ENCODE measurements around the gene ZNF827. TPM values are rescaled to one million over a fixed set of nuclear protein-coding genes. Genes with fewer than 3 reads are reported as not detected.

ZNF827 gene
- total RNA-seq, 1 donor from 2014 or later, result 11.2 TPM

DNA sequence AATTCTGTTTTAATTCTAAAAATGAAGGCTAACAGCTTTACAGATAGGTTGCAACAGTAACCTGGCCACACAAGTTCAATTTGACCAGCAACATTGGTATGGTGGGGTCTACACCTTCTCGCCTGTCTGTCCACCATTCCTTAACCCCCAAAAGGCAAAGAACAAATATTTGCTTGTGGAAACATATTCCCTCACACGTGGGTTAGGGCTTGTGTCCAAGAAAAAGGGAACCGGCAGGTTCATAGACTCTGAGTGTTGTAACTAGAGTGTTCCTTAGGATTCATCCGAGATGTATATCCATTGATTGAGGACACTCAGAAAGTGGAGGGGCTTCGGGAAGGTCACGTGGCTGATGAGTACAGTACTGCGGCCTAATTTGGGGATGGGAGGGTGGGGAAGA lies 204.6 kb downstream of the ZNF827 start:
- no peaks in the 10 kb centered on the region for H3K36me3 ChIP-seq
- no peak overlapping the region for H3K4me3 ChIP-seq
- peaks cover 53% of the 10 kb centered on the region for H3K4me1 ChIP-seq
- no peaks in the 10 kb centered on the region for H3K9me3 ChIP-seq
- ATAC-seq (no peak), DNase-seq (no peak)
- TF ChIP-seq CTCF (IDR thresholded peaks at IDR 0.05), result no peak
- H3K27me3 ChIP-seq, result no peaks in the 10 kb centered on the region
- peak overlapping the region; percentile 92 for H3K27ac ChIP-seq
- intact Hi-C loops (cut with DNase I), result no loop called here

DNA sequence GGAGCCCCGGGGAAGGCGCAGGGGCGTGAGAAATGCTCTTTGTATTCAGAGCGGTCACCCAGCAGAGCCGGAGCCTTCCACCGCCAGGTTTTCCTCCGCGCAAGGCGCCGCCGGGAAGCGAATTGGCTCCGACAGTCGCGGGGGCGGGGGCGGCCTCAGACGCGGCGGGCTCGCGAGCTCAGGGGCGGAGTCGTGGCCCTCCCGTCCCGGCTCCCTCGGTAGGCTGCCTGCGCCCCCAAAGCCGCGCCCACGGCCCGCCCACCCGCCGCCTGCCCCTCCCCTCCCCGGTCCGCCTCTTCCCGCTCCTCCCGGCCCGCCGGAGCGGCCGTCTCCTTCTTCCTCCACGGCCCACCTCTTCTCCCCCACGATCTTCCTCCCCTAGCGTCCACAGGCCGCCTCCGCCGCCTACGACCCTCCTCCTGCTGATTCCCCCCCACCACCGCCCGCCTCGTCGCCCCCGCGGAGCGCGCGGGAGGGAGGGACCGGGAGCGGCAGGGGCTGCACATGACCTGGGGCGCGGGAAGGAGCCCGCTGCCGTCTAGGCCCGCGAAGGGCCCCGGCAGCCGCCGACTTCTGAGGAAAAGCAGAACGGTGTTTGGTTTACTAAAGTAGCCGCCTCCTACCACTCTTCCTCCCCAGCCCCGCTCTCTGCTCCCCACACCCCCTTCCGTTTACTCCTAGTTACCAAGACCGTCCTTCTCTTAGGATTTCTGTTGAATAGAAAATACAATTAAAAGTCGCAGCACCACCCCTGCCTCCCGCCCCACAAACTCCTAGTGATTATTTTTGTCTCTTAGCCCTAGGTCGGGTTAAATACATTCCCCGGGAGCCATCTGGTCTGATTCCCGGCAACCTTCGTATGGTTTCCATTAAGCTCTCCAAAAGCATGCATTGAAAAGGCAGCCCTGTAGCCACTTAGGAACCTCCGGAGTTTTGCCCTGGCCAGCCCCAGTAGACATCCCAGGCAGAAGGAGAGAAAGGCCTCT lies 205.4 kb downstream of the ZNF827 start:
- peaks cover 53% of the 10 kb centered on the region for H3K4me1 ChIP-seq
- peak; percentile 94 for ATAC-seq
- intact Hi-C loops (cut with DNase I), result no loop called here
- no peak for TF ChIP-seq CTCF (IDR thresholded peaks at IDR 0.05)
- H3K27ac ChIP-seq, result peak overlapping the region; percentile 92
- H3K27me3 ChIP-seq, result no peaks in the 10 kb centered on the region
- H3K4me3 ChIP-seq, result peak overlapping the region; percentile 60
- H3K36me3 ChIP-seq, result no peaks in the 10 kb centered on the region
- no peaks in the 10 kb centered on the region for H3K9me3 ChIP-seq
- DNase-seq, result peak; percentile 97

- no peak for TF ChIP-seq CTCF (IDR thresholded peaks at IDR 0.05)
- DNase-seq, result no peak
- ATAC-seq, result no peak
- peak overlapping the region; percentile 92 for H3K27ac ChIP-seq
- no peaks in the 10 kb centered on the region for H3K9me3 ChIP-seq
- H3K27me3 ChIP-seq, result no peaks in the 10 kb centered on the region
- no peaks in the 10 kb centered on the region for H3K36me3 ChIP-seq
- intact Hi-C loops (cut with DNase I), result no loop called here
- H3K4me3 ChIP-seq, result peak overlapping the region; percentile 60
- peaks cover 53% of the 10 kb centered on the region for H3K4me1 ChIP-seq
Observed at GRCh38 chr4:145732001-145732815, 206.4 kb downstream of the ZNF827 start.

DNA sequence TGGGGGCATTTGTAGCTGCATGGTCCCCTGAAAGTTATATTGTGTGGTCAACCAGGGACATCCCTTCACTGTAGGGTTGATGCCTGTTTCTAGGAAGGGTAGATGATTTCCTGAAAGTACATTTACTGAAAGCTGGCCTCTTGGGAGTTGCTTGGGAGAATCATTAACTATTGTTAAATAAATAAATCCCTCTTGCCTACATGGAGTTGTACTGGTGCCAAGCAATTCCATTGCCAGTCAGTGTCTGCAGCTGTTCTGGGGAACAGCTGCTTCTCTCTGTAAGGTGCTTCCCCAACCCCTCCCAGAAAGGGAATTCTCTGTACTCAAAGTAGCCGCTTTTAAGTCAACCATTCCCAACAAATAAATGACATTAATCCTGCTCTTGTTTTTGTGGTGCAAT lies 207.6 kb downstream of the ZNF827 start:
- no peak for ATAC-seq
- no peak for TF ChIP-seq CTCF (IDR thresholded peaks at IDR 0.05)
- Histone ChIP-seq H3K4me3 (no peak overlapping the region), H3K9me3 (no peaks in the 10 kb centered on the region), H3K27me3 (no peaks in the 10 kb centered on the region), H3K4me1 (peaks cover 44% of the 10 kb centered on the region), H3K36me3 (no peaks in the 10 kb centered on the region), H3K27ac (no peak overlapping the region)
- no peak for DNase-seq
- intact Hi-C loops (cut with DNase I), result no loop called here

DNA sequence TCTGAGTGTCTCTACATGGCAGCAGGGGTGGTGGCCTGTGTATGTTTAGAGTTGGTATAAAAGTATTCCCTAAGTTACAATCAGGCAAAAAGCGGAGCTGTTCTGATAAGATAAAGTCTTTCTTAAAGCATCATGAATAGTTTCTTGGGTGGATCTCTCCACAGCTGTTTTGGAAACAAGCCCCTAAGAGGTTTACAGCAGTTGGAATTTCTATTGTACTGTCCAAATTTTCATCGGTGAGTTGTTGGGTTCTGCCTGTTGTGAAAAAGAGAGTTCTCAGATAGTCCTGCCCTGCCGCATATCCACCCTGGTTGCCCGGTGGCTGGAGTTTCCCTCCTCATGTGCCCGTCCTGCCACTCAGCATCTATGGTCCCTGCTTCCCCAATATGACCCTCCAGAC lies 208.6 kb downstream of the ZNF827 start:
- no peak overlapping the region for H3K27ac ChIP-seq
- ATAC-seq (no peak), DNase-seq (no peak)
- TF ChIP-seq CTCF (IDR thresholded peaks at IDR 0.05), result no peak
- H3K9me3 ChIP-seq, result no peaks in the 10 kb centered on the region
- intact Hi-C loops (cut with DNase I), result no loop called here
- no peaks in the 10 kb centered on the region for H3K27me3 ChIP-seq
- peaks cover 34% of the 10 kb centered on the region for H3K4me1 ChIP-seq
- H3K4me3 ChIP-seq, result no peak overlapping the region
- no peaks in the 10 kb centered on the region for H3K36me3 ChIP-seq
